ENCODE data around the gene ZNF451.
"Not testable (repeated sequence)": the region's sequence is repeated elsewhere in the genome, so short reads cannot be mapped to it uniquely, and the experiment has no call there.

Gene ZNF451, protein sequence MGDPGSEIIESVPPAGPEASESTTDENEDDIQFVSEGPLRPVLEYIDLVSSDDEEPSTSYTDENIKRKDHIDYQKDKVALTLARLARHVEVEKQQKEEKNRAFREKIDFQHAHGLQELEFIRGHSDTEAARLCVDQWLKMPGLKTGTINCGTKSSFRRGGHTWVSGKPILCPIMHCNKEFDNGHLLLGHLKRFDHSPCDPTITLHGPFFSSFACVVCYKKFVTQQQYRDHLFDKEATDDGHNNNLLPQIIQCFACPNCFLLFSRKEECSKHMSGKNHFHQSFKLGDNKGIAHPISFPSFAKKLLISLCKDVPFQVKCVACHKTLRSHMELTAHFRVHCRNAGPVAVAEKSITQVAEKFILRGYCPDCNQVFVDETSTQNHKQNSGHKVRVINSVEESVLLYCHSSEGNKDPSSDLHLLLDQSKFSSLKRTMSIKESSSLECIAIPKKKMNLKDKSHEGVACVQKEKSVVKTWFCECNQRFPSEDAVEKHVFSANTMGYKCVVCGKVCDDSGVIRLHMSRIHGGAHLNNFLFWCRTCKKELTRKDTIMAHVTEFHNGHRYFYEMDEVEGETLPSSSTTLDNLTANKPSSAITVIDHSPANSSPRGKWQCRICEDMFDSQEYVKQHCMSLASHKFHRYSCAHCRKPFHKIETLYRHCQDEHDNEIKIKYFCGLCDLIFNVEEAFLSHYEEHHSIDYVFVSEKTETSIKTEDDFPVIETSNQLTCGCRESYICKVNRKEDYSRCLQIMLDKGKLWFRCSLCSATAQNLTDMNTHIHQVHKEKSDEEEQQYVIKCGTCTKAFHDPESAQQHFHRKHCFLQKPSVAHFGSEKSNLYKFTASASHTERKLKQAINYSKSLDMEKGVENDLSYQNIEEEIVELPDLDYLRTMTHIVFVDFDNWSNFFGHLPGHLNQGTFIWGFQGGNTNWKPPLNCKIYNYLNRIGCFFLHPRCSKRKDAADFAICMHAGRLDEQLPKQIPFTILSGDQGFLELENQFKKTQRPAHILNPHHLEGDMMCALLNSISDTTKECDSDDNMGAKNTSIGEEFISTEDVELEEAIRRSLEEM

DNA sequence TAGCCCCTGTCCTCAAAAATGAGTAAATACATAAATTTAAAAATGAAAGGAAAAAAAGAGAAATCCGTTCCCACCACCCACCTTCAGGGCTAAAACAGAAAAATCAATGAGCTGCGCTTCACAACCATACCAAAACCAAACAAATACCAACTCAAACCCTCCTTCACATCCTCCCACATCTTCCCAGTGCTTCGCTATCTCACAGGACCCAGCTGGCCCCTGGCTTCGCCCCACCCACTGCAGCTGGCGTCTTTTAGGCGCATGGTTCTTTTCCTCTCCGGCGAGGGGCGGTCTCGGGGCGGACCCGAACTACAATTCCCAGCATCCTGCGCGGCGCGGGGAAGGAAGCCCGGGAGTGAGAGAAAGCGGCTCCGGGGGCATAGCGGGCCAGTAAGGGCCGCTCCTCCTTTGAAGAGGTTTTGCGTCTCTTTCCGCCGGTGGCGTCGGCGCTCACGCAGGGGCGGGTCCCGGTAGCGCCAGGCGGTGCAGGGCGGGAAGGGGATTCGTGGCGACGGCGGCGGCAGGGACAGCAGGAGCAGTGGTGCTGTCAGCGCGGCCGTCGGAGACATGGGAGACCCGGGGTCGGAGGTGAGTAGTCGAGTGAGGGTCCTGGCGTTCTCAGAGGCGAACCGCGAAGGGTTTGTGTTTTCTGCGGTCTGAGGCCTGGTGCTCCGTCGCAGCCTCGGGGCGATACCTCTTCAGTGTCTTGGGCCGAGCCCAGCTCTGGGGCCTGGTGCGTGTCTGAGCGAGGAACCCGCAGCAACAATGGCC is at the start of gene ZNF451:
Gene ZNF451, plus strand, starts transcription at position 502 of the 771 bp plus-strand sequence. Its CDS starts 66 bp downstream, at position 568.
- DNase-seq: peak; percentile 95

- not testable (repeated sequence) for DNase-seq
Measured at GRCh38 chr6:57044061-57044460, 45.9 kb upstream of the ZNF451 start.

DNA sequence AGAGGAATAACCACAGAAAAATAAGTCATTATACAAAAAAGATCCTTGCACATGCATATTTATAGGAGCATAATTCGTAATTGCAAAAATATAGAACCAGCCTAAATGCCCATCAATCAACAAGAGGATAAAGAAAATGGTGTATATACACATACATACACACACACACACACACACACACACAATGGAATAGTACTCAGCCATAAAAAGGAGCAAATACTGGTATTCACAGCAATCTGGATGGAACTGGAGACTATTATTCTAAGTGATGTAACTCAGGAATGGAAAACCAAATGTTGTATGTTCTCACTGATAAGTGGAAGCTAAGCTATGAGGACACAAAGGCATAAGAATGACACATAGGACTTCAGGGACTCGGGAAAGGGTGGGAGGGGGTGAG is 45.4 kb upstream of the ZNF451 start:
- no peak for DNase-seq

GRCh38 chr6:57046332-57047256 is 43.4 kb upstream of the ZNF451 start, which contains the start of gene KIAA1586:
TSS of gene KIAA1586 (plus strand) at chr6:57046693. CDS start at chr6:57046756, 63 bp downstream.
- DNase-seq: peak; percentile 74

GRCh38 chr6:57047257-57047585 is 42.8 kb upstream of the ZNF451 start:
- not testable (repeated sequence) for DNase-seq

DNA sequence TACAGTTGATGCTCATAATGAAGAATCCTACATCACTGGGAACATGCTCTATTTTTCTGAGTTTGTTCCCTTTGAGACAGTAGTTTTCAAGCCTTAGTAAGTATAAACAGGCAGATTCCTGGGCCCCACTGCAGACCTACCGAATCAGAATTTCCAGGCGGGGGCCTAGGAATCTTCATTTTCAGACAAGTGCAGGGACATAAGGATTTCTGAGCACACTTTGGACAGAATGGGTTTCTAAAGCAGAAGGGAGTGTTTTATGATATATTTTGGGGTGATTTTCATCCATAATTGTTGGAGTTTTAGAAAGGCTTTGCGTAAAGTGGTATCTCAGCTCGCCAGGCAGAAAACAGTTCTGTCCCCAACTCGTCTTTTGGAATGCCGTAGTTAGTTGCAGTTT is 42.1 kb upstream of the ZNF451 start:
- DNase-seq: not testable (repeated sequence)

- DNase-seq: no peak
Measured at GRCh38 chr6:57048577-57048976, 41.4 kb upstream of the ZNF451 start.

DNA sequence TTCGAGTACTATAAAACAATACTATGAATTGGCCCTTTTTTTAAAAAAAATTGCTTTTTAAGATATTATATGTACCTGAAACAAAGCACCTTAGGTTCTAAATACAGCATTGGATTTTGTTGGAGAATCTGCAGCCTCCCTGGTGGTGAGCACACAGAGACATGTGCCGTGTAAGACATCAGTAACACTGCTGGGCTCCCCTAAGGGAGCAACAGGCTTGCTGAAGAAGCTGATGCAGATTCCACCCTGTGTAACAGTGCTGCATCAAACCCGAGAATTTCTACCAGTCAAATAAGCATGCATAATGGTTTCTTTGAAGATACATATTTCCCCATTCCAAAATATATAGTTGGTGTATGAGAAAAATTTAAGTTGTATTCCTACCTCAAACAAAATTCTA is 26.1 kb upstream of the ZNF451 start:
- no peak for DNase-seq

DNA sequence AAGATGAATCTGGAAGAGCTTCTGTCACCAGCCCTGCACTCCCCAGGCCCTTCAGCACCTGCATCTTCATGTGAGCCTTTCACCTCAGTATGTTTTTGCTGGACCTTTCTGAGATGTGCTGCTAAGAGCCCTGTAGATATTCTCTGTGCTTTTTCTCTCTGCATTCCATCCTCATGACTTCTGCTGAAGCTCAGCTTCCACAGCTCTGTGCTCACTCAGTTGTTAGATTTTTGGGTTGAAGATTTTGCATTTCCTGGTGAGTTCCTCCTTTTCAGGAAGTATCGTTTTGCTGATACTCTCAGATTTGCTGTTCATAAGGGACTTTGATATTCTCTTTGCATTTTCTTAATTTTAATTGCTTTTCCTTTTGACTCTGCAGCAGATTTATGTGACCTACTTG is 25.2 kb upstream of the ZNF451 start:
- DNase-seq: no peak

DNA sequence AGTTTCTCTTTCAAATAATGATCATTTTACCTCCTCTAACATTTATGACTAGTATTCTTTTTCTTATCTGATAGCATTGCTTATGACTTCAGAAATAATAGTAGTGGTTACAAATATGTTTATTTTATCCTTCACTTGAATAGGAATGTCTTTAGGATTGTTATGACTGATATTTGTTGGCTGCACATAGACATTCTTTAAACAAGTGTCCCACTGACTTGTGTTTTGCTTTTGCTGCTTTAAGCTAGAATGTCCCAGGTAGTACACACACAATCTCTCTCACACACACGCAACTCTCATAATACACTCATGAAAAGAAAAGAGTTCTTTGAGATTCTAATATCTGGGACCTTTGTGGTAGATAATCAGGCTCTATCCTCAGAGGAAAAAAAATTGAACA is 21.9 kb upstream of the ZNF451 start:
- no peak for DNase-seq

DNA sequence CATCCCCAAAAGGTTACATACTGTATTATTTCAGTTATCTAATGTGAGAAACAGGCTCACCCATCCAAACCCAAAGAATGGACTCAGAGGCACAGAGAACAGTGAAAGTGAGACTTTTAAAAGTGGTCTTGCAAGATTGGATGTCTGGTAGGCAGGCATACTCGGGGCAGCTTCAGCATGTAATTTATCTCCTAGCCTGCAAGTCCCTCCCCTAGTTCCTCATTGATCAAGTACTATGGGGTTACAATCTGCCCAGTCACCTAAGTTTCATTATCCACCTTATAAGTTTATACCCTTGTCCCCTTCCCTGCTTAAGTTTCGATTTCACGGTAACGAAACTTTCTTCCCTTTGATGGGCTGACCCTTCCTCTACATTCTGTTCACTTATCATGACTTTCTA is 20.8 kb upstream of the ZNF451 start:
- DNase-seq: no peak

GRCh38 chr6:57069920-57070331 is 20.1 kb upstream of the ZNF451 start:
- no peak for DNase-seq

DNA sequence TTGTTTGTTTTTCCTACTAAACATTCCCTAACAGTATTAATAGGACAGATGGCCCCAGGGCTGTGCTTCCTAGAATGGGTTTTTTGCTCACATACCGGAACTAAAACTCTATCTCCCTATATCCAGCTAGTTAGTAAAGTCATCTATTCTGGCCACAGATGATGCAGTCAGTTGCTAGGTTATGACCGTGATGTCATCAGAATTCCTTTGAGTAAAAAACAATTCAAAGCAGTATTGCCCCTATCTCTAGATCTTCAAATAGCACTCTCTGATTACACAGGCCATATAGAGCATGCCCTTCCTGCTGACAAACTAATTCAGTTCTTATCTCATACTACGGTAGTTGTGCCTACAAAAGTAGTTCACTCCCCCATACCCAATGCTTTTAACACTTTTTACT is 17.9 kb upstream of the ZNF451 start:
- DNase-seq: no peak

DNA sequence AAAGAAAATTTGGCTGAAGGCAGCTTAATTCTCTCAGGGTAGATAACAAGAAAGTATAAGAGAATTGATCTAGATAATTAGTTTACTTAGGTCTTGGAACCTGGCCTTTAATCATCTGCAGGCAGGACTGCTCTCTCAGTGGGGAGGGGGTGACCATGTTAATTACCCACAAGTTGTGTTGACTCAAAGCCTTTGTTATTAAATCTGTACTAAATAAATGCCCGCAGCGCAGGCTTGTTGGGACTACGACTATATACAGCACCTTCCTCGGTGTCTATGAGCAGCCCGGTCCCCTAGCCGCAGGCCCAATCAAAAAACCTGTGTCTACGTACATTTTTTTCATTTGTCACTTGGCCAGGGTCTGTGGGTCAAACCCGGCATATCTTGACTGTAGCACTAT is 15.6 kb upstream of the ZNF451 start:
- no peak for DNase-seq

DNA sequence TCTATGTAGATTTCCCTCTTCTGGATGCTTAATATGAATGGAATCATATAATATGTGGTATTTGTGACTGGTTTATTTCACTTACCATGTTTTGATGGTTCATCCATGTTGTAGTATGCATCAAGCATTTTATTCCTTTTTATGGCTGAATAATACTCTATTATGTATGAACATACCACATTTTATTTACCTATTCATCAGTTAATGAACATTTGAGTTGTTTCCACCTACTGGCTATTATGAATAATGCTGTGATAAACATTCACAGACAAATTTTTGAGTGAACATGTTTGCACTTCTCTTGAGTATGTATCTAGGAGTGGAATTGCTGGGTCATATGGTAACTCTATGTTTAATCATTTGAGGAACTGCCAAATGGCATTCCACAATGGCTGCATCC is 14.9 kb upstream of the ZNF451 start:
- DNase-seq: no peak

GRCh38 chr6:57078531-57079207 is 11.3 kb upstream of the ZNF451 start:
- no peak for DNase-seq

- DNase-seq: no peak
Measured at GRCh38 chr6:57085471-57085870, 4.5 kb upstream of the ZNF451 start.

DNA sequence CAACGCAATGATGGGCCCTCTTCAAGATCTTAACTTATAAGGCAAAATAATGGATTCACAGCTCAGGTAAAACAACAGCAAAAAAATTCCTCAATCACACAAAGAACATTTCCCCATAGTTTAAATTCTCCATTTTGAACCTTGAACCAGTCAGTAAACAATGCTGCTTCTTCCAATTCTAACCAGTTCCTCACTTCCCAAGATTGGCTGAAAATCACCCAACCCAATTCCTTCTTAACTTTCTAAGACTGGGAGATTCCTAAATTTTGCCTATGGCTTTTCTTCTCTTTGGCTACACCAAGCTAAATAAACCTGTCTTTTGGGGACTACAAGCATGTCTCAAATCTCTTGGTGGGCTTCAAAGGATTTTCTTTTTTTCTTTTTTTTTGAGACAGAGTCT is 3.1 kb upstream of the ZNF451 start:
- DNase-seq: no peak

DNA sequence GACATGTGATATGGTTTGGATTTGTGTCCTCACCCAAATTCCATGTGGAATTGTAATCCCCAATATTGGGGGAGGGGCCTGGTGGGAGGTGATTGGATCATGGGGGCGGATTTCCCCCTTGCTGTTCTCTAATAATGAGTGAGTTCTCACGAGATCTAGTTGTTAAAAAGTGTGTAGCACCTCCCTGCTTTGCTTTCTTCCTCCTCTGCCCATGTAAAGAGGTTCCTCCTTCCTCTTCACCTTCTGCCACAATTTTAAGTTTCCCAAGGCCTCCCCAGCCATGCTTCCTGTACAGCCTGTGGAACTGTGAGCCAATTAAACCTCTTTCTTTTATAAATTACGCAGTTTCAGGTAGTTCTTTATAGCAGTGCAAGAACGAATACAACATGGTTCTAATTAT is 2.1 kb upstream of the ZNF451 start:
- DNase-seq: no peak

DNA sequence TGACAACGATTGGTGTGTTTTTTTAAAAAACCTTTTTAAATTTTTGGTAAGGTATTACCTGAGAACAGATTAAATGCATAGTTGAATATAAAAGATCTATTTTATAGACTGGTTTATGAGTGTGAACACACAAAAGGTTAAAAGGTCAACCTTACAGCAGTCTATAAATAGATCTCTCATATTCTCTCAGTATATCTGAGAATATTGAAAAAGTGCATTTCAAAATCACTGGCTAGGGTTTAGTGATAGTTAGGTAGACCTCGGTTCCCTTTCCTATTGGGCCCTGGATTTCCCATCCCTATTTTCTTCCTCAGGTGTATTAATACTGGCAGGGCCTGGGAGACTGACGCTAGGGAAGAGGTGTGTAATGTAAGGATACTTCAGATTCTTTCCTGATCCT is 723 bp upstream of the ZNF451 start:
- no peak for DNase-seq

DNA sequence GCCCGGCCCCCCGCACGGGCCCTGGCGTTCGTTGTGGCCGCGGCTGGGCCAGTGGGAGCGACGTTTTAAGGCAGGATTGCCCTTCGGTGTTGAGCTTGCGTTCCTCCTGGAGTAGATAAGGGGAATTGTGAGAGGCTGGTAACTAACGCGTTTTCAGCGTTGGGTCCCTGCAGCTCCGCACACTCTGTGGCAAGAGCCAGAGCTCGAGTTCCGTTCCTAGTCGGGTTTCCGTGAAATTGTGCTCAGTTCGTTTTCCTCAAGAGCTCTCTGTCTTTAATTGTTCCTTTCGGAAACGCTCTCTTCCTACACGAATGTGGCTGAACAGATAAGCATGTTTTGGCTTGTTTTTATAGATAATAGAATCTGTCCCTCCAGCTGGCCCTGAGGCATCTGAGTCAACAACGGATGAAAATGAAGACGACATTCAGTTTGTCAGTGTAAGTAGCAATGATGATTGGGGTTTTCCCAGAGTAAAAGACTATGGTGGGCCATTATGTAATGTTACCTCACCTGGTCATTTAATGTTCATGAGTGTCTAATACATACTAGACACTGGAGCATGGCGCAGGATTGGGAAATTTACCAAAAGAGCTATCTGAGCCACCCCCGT is 575 bp downstream of the ZNF451 start:
- not testable (repeated sequence) for DNase-seq

Data from DMS79 (cell line).